Keratinocyte (primary cell): ENCODE results near the gene CDH13. TPM values are rescaled to one million over a fixed set of nuclear protein-coding genes. Genes with fewer than 3 reads are reported as not detected.

ENCODE experiments used
- DNase-seq: peaks from one replicate; pipeline ENCODE4 v3.0.0-alpha.2; 2011; ENCODE audit warnings: low read depth, missing footprints, low spot score
- FAIRE-seq: peaks from 2 replicates; lab custom pipeline; 2011; peaks lifted over from hg19 to GRCh38; lab: Jason Lieb, UNC
- H2AFZ ChIP-seq: 2 replicates; pipeline ENCODE4 v1.6.0; 2012; ENCODE audit warnings: low read length, control low read depth, inconsistent platforms; ENCODE audit not compliant: control insufficient read depth
- H3K27ac ChIP-seq: 2 replicates; pipeline ENCODE4 v1.5.1; 2011; ENCODE audit warnings: low read length; ENCODE audit not compliant: control insufficient read depth, insufficient read depth
- H3K27me3 ChIP-seq: 3 replicates; pipeline ENCODE4 v1.6.0; 2011; ENCODE audit warnings: low read length; ENCODE audit not compliant: control insufficient read depth, insufficient read depth; ENCODE audit errors: extremely low read depth
- H3K36me3 ChIP-seq, 2 experiments: 2 replicates in 1 of 2; 3 replicates in 1 of 2; pipeline ENCODE4 v1.5.1; 2011; ENCODE audit warnings: low read length in 2 of 2, mild to moderate bottlenecking in 1 of 2; ENCODE audit not compliant: control insufficient read depth in 2 of 2, insufficient read depth in 2 of 2; ENCODE audit errors: extremely low read depth in 1 of 2
- H3K4me1 ChIP-seq: 3 replicates; pipeline ENCODE4 v1.5.1; 2011; ENCODE audit warnings: low read length; ENCODE audit not compliant: control insufficient read depth, insufficient read depth; ENCODE audit errors: extremely low read depth
- H3K4me2 ChIP-seq: 3 replicates; pipeline ENCODE4 v1.6.0; 2011; ENCODE audit warnings: low read depth, low read length; ENCODE audit not compliant: control insufficient read depth, insufficient read depth; ENCODE audit errors: extremely low read depth
- H3K4me3 ChIP-seq, 3 experiments: fragments of 200-600 bp in 1 of 3; sonication (generic) in 1 of 3; 2 replicates in 2 of 3; 3 replicates in 1 of 3; pipeline ENCODE4 v1.5.1; 2011 to 2016; ENCODE audit warnings: low read length in 3 of 3, mild to moderate bottlenecking in 3 of 3, control low read depth in 2 of 3, inconsistent platforms in 1 of 3, low read depth in 1 of 3, mixed read lengths in 1 of 3, mixed run types in 1 of 3, moderate library complexity in 1 of 3; ENCODE audit not compliant: control insufficient read depth in 2 of 3, insufficient read depth in 2 of 3; ENCODE audit errors: extremely low read depth in 1 of 3
- H3K79me2 ChIP-seq: 2 replicates; pipeline ENCODE4 v1.6.0; 2012; ENCODE audit warnings: low read length; ENCODE audit not compliant: control insufficient read depth, insufficient read depth
- H3K9ac ChIP-seq: 3 replicates; pipeline ENCODE4 v1.6.0; 2011; ENCODE audit warnings: low read length; ENCODE audit not compliant: control insufficient read depth, insufficient read depth; ENCODE audit errors: extremely low read depth
- H3K9me1 ChIP-seq: 3 replicates; pipeline ENCODE4 v1.6.0; 2011; ENCODE audit warnings: low read length; ENCODE audit not compliant: control insufficient read depth, insufficient read depth; ENCODE audit errors: extremely low read depth
- H3K9me3 ChIP-seq: 2 replicates; pipeline ENCODE4 v1.5.1; 2012; ENCODE audit warnings: low read depth, low read length; ENCODE audit not compliant: control insufficient read depth
- H4K20me1 ChIP-seq: 3 replicates; pipeline ENCODE4 v1.6.0; 2011; ENCODE audit warnings: low read length; ENCODE audit not compliant: control insufficient read depth, insufficient read depth; ENCODE audit errors: extremely low read depth
- EZH2 ChIP-seq: IDR thresholded peaks from one replicate; pipeline ENCODE4 v1.6.1; 2012; ENCODE audit warnings: inconsistent platforms, mild to moderate bottlenecking, low read length, moderate library complexity
- dilution Hi-C: fragments of 300-500 bp; cut with MboI; formaldehyde crosslinking; loops from one replicate; pipeline ENCODE4 v1.7.0; 2020; ENCODE audit warnings: low sequenced_read_pairs; ENCODE audit not compliant: extremely low pct_ligation_motif_present
- polyA plus RNA-seq, 5 experiments: library from polyadenylated mRNA; depleted of rRNA in 3 of 5; stranded (reverse) in 3 of 5; stranded (forward) in 1 of 5; unstranded in 1 of 5; fragments of >200 nt; gene quantifications; 1 replicate in 1 of 5; 2 replicates in 3 of 5; 3 replicates in 1 of 5; pipeline versions ENCODE4 v1.2.1 to v1.2.3, GENCODE V29; 2011 to 2012; ENCODE audit warnings: missing spikeins in 2 of 5, low read depth in 1 of 5, low replicate concordance in 1 of 5
- TF ChIP-seq, protein P1 (sequence below), 3 experiments: IDR thresholded peaks in 1 of 3; conservative IDR thresholded peaks in 1 of 3; optimal IDR thresholded peaks in 1 of 3; 2 replicates in 2 of 3; 3 replicates in 1 of 3; pipeline versions ENCODE3 to v1.5.1; 2011; ENCODE audit warnings: low read length in 3 of 3, mild to moderate bottlenecking in 3 of 3, moderate library complexity in 2 of 3, control low read depth in 1 of 3, inconsistent platforms in 1 of 3; ENCODE audit not compliant: insufficient read depth in 2 of 3; ENCODE audit errors: extremely low read depth in 1 of 3

Gene CDH13
- polyA plus RNA-seq, 1 donor (not counting 4 experiments of a cell fraction or from before 2014, with no cell fraction given), result 111 TPM

DNA sequence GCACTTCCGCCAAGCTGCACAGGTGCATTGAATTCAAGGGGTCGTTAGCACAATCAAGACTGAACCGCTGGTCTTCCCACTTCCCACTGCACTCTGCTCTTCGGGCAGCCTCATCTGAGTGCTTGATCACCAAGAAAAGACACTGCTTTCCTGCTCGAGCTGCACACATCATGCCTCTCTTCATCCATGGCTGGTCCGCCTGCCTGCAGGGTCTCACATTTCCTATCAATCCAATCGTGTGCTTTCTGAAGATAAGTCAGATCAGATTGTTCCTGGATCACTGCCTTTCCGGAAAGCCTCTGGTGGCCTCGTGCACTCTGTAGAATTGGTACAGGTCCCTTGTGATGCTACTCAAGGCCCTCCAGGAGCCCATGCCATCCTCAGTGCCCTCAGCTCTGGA is 1150.2 kb downstream of the CDH13 start:
- H3K27me3 ChIP-seq, result no peaks in the 10 kb centered on the region

DNA sequence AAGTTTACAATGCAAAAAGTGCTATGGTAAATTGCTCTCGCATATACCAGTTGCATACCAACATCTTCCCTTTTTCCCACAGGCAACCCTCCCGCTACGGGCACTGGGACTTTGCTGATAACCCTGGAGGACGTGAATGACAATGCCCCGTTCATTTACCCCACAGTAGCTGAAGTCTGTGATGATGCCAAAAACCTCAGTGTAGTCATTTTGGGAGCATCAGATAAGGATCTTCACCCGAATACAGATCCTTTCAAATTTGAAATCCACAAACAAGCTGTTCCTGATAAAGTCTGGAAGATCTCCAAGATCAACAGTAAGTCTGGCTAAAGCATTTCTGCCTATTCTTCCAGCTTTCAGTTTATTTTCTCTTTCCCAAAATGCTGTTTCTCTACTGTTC is 1153.1 kb downstream of the CDH13 start:
- FAIRE-seq (no peak), DNase-seq (no peak)
- Histone ChIP-seq H3K79me2 (no peaks in the 10 kb centered on the region), H3K27ac (no peak overlapping the region), H2AFZ (no peak overlapping the region), H3K4me3 (no peak overlapping the region), H3K4me1 (no peaks in the 10 kb centered on the region), H3K9ac (no peak overlapping the region), H3K4me2 (no peak overlapping the region), H3K9me3 (no peaks in the 10 kb centered on the region), H3K27me3 (no peaks in the 10 kb centered on the region), H3K9me1 (no peaks in the 10 kb centered on the region), H4K20me1 (no peaks in the 10 kb centered on the region), H3K36me3 (no peaks in the 10 kb centered on the region)
- no peak for TF ChIP-seq EZH2
- TF ChIP-seq, protein P1, sequence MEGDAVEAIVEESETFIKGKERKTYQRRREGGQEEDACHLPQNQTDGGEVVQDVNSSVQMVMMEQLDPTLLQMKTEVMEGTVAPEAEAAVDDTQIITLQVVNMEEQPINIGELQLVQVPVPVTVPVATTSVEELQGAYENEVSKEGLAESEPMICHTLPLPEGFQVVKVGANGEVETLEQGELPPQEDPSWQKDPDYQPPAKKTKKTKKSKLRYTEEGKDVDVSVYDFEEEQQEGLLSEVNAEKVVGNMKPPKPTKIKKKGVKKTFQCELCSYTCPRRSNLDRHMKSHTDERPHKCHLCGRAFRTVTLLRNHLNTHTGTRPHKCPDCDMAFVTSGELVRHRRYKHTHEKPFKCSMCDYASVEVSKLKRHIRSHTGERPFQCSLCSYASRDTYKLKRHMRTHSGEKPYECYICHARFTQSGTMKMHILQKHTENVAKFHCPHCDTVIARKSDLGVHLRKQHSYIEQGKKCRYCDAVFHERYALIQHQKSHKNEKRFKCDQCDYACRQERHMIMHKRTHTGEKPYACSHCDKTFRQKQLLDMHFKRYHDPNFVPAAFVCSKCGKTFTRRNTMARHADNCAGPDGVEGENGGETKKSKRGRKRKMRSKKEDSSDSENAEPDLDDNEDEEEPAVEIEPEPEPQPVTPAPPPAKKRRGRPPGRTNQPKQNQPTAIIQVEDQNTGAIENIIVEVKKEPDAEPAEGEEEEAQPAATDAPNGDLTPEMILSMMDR (optimal IDR thresholded peaks at IDR 0.05 in 1 of 3, IDR thresholded peaks at IDR 0.05 in 1 of 3, conservative IDR thresholded peaks at IDR 0.05 in 1 of 3; ENCODE audit: extremely low read depth in 1 of 3, insufficient read depth in 2 of 3, low read length in 3 of 3), result no peak
- dilution Hi-C loops, result no loop called here

More for the DNA sequence above, 1150.2 kb downstream of the CDH13 start:
- Histone ChIP-seq H3K4me1 (no peaks in the 10 kb centered on the region), H3K9ac (no peak overlapping the region), H3K4me2 (no peak overlapping the region), H3K9me1 (no peaks in the 10 kb centered on the region), H4K20me1 (no peaks in the 10 kb centered on the region), H3K36me3 (no peaks in the 10 kb centered on the region), H3K4me3 (no peak overlapping the region), H3K79me2 (no peaks in the 10 kb centered on the region), H3K9me3 (no peaks in the 10 kb centered on the region), H3K27ac (no peak overlapping the region), H2AFZ (no peak overlapping the region)
- dilution Hi-C loops, result no loop called here
- TF ChIP-seq, protein P1 (optimal IDR thresholded peaks at IDR 0.05 in 1 of 3, IDR thresholded peaks at IDR 0.05 in 1 of 3, conservative IDR thresholded peaks at IDR 0.05 in 1 of 3; ENCODE audit: extremely low read depth in 1 of 3, insufficient read depth in 2 of 3, low read length in 3 of 3), result no peak
- TF ChIP-seq EZH2, result no peak
- FAIRE-seq, result no peak
- DNase-seq, result no peak
